Kasumi-1 (cell line): ENCODE measurements around the gene PGAP1.
"Not testable (repeated sequence)": the region's sequence is repeated elsewhere in the genome, so short reads cannot be mapped to it uniquely, and the experiment has no call there.

ENCODE experiments used
- DNase-seq, 2 experiments: peaks; one replicate each; lab custom pipeline; 2025; lab: John Stamatoyannopoulos, UW

PGAP1 gene

DNA sequence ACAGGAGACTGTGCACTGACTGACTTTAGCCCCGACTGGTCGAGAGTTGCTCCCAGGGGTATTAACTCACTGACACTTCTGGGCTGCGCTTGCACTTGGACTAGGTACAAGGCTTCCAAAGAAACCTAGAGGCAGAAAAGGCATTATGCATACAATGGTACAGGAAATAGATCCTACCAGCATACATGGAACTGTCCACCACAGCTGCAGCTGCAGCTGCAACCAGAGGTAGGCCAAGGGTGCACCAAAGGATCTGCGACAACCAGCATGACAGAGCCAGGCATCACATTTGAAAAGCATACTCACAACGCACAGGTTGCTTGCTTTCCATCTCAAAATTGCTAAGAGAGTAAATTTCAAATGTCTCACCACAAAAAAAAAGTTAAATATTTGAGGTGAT lies 22.6 kb upstream of the PGAP1 start:
- no peak for DNase-seq

DNA sequence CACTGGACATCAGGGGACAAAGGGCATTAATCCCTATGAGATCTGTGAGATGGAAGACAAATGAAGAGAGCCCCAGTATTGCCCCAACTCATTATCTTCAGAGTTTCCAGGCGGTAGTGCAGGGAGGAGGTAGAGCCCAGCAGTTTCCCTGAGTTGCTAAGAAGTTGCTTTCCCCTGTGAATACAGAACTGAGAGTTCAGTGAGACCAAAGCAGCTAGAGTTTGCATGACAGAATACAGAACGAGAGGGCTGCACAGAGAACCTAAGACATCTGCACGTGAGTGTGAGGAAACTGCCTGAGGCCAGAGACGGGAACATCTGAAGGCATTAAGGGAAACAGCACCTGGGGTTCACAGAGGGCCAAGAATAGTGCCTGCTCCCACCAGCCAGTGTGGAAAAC lies 18.1 kb upstream of the PGAP1 start:
- no peak for DNase-seq

DNA sequence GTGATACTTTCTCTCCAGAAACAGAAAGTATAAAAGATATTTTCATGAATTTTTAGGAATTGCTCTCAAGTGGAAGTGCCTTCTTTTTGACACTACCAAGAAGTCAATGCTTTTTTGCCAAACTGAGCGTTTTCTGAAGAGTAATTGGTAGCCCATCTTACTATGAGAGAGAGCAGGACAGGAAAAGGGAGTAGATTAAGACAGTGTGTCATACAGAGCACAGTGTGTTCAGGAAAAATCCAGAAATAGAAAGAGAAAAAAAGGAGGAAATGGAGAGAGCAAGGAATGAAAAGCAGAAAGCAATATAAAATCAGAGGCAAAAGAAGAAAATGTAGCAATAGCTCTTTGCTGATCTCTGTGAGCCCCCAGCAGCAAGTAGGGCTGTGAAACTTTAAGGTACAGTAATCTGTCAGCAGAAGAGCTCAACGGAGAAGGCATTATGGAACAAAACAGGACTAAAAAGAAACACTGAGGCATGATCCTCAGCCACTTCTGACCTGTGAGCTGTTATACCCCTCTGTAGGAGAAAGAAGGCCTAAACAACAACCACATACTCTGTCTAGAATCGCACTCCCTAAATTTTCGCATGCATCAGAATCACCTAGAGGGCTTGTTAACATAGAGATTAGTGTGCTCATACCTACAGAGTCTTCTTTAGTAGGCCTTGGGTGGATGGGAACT lies 15.0 kb upstream of the PGAP1 start:
- no peak for DNase-seq

DNA sequence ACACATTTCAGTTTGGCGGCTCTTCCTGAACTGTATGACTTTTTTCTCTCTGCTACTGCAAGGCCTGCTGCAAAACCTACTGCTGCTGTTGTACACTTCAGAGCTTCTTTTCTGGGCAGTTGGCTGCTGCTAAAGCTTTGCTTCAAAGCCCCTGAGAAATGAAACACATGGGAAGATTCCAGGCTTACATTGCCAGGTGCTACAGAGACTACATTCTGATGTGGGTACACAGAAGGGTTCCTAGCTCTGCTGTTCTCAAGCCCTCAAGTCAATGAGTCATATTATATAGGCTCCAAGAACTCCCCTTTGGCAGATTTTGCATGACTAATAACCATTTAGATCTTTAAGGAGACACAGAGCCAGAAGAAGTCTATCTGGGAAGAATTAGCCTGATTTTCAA lies 12.9 kb upstream of the PGAP1 start:
- DNase-seq: no peak

DNA sequence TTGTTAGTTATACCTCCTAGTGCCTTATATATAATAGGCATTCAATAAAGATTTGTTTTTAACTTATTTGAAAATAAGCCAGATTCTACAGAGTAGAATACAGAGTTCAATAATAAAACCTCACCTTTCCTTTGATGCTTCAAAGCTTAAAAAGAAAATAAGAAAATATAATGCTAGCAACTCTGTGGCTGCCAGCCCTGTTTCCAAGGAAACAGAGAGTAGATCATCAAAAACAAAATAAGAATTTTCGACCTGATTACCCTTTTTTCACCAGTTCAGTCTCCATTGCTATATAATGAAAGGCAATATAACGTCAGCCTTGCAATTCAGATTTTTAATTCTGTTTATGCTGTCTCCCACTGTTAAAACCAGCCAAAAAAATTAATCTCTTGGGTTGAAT lies 8.9 kb upstream of the PGAP1 start:
- no peak for DNase-seq

DNA sequence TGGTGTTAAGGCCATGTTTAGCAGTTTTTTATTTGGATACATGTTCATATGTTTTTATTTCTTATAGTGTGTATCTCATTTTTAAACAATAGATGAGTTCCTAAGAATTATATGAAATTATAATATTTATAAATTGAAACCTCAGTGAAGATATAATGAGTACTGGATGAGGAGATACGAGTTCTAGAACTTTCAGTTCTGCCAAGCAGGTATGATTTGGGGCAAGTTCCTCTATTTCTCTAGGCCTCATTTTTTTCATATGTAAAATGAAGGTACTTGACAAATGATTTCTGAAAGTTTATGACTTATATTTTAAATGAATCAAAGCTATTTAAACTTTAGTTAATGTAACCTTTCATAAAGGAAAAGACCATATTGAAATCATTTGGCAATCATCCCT lies 8.2 kb upstream of the PGAP1 start:
- DNase-seq: no peak

DNA sequence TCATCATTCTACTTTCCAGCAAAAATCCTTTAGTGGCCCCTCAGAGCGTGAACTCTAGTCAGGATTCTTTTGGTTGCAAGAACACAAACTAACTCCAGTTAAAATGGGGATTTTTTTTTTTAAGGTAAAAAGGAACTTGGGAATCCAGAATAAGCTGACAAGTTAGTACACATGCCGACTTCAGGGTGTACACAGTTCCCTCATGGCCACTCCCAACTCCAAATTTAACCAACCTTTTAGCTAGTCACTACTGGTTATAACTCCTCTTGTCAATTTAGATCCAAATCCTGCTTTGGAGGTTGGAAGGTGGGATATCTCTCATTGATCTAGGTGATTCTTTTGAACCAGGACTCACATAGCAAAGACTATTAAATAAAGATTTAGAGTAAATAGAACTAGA lies 5.0 kb upstream of the PGAP1 start:
- no peak for DNase-seq

DNA sequence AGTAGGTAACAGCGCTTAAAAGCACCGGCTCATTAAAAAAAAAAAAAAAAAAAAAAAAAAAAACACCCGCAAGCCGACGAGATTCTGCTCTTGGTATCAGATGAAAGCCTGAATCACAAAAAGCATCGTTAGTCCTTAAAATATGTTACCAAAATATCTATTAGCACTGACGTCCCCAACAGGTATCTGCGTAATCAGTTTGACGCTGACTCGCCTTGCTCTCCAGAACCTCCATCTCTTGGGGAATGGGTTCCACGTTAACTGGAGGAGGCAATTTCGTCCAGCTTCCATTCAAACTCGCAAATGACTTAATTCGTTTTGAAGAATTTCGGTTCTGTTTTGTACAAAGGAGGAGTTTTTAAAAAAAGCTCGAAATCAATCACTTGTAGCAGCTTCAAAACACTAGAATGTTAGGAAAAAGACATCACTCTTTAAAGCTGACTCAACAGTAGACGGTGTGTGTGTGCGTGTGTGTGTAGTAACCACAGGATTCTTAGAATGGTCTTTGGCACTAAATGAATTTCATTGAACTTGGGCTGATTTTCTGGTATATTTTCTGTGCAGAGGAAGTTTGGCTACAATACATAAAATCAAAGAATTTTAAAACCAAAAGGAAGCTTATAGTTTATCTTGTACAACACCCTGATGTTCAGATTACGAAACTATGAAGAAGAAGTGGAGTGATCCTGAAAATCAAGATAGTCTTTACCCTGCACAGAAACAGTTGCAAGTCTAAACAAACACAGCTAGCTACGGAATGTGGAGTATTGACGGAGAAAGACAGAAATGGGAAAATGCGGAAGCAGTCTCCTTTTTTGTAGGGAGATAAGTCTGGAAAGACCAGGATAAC lies 1.1 kb upstream of the PGAP1 start:
- peak; percentile 47 to 63 for DNase-seq

DNA sequence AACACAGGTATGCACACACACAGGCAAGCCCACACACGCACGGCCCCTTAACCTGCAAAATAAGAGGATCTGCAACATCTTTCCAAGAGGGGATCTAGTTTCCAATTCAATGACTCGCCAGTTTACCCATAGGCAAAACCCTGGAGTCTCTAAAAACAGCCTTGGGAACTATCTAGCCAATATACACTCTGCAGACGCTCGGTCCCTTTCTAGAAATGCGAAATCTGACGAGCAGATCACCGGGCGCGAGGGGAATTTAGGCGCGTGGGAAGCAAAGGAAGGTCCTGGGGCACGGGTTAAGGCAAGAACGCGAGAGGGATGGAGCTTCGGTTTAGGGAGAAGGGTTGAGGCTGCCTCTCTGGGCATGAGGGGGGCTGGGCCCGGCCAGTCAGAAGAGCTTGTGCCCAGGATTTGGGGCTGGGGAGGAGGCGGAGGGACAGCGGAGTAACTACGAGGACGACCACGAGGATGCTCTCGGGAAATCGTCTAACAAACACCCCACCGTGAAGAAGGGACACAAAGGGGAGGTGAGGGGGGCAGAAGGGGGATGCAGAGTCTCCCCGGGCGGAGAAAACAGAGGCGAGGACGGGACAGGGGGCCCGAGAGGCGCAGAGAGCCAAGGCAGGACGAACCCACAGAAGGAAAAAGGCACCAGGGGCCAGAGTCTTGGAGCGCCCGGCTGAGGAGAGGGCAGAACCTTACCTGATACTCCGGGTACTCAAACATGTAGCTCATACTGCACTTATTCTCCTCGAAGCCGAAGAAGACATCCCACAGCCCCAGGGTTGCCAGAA lies 542 bp downstream of the PGAP1 start:
- DNase-seq: peak; percentile 52 to 77

DNA sequence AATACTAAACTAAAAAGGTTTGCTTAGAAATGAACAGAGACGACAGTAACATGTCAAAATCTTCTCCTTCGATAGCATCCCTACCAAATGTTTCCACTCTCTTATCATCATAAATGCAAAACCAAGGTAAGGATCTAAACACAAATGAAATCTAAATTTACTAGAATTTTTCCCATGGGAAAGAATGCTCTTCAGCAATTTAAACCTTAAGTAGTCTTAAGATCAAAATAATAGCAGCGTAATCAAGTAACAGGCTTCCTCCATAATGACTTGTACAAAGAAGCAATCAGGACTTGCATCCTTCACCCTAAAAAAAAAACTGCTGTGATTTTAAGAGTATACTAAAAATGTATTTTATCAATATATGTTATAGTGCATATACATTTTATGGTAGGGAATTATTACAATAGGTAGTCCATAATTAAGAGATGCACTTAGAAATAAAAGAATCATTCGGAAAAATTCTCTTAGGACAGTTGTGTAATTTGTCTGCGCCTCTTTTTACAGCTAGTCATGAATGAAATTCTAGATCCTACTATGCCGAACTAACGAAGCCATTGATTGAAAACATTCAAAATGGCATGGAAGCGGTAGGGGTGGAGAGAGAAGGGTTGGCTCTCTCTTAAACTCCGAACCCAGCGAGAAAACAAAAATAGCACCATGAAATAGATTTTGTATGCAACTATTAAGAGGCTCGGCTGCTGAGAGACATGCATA lies 1.3 kb downstream of the PGAP1 start:
- peak in 1 of 2 experiments; percentile 38 for DNase-seq

DNA sequence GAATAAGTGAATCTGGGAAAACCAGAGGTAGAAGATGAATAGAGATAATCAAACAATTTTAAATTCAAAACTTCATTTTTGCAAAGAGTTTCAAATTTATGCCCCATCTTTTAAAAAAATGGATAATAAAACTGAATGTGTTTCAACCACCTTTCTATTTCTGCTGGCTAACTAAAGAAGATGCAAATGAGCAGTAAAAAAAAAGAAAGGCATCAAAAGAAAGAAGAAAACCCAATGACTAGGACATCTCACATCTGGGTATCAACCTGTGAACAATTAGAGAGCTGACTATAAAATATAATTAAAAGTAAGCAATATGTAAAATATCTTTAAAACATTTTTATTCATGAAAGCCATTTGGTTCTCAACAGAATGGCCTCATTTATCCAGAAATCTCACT lies 2.5 kb downstream of the PGAP1 start:
- DNase-seq: no peak

DNA sequence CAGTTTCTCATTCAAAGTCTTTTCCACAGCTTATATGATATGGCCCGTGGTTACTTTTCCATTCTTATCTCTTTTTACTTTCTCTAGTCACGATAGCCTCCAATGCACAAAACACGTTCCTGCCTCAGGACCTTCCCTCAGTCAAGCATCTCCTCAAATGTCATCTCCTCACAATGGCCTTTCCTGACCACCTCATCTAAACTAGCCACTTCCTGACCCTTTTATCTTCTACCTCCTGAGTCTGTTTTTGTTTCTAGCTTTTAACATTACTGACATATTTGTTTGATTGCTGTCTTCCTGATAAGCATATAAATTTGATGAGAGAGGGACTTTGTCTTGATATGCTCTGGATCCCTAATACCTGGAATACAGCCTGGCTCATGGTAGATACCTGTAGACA lies 7.6 kb downstream of the PGAP1 start:
- no peak for DNase-seq

DNA sequence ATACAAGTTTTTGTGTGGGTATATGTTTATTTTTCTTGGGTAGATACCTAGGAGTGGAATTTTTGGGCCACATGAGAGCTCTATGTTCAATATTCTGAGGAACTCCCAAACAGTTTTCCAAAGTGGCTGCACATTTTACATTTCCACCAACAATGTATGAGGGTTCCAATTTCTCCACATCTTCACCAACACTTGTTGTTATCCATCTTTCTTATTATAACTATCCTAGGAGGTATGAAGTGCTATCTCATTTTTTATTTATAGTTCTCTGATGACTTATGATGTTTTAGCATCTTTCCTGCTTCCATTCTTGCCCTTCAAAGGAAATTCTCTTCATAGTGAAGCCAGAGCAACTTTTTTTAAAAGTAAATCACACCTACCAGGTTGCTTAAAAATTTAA lies 8.7 kb downstream of the PGAP1 start:
- DNase-seq: no peak

DNA sequence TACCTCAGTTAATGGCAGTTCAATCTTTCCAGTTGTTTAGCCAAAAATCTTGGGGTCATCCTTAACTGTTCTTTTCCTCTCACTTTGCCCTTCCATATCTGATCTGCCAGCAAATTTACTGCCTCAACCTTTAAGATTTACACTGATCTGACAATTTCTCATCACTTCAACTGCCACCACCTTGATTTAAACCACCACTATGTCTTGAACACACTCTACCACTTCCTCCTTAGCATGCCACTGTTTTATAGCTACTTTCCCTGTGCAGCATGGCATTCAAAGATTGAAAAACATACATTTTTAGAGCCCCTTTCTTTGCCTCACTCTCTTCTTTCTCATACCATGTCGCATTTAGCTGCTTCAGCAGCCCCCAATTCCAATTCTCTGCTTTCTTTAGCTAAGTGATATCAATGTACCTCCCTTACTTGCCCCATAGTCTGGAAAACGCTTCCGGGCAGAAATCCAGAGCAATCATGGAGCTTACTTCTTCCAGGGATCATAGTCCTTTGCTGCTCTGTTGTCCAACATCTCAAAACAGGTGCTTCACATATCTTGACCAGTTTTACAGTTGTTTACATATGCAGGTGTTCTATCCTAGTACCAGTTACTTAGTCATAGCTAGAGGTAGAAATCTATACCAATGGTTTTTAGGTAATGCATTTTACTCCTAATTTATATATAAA lies 10.9 kb downstream of the PGAP1 start:
- peak in 1 of 2 experiments; percentile 31 for DNase-seq

DNA sequence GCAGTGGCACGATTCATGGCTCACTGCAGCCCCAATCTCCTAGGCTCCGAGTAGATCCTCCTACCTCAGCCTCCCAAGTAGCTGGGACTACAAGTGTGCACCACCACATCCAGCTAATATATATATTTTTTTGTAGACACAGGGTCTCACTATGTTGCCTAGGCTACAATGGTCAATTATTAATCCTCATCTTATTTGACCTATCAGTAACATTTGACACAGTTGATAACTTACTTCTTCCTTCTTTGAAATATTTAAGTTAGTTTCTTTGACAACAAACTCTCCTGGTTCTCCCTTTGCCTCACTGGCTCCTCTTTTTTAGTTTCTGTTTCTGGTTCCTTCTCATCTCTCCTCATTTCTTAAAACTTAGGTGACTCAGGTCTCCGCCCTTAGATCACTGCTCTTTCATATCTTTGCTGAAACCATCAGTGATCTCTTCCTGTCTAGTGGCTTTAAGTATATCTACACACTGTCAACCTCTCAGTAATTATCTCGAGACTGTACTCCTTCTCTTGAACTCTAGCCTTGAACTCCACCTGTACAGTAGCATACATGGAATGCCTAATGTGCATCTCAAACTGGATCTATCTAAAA lies 11.5 kb downstream of the PGAP1 start:
- no peak for DNase-seq

DNA sequence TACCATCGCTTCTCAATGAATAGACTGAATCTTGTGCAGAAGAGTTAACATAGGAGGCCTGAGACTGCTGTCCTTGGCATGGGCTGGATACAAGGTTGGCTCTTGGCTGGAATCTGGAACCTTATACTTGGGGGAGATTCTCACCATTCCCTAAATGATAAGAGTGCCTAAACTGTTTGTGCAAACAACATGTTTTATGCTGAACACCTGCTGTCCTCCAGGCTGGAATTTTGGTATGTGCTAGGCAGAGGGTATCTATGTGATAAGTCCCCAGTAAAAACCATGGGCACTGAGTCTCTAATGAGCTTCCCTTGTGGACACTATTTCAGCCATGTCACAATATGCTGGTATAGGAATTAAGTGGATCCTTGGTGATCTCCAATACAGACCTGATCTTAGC lies 12.8 kb downstream of the PGAP1 start:
- no peak for DNase-seq

DNA sequence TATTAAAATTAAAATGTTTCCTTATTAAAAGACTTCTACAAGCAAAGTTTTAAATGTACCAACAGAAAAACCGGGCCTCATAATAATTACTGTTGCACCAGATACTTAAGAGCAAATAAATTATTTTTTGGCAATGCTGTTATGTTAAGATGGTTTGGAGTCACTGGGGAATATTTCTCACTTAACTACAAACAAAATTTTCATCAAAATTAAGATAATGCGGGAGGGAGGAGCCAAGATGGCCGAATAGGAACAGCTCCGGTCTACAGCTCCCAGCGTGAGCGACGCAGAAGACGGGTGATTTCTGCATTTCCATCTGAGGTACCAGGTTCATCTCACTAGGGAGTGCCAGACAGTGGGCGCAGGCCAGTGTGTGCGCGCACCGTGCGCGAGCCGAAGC lies 21.1 kb downstream of the PGAP1 start:
- not testable (repeated sequence) for DNase-seq

DNA sequence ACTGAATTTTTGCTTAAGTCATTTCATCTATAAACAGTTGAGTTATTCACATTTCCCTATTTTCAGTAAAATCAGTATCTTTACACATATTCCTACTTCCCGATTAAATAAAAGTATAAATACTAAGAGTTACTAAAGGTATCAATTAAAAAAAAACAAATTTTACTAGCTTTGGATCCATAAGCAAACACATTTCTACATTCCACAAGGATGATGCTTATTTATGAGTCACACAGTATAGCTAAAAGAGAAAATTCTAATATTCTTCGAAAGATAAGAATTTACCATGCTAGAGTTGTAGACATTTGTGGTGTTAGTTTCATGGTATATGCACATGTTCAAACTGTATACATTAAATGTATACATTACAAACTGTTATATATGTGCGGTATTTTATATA lies 23.7 kb downstream of the PGAP1 start:
- DNase-seq: no peak

DNA sequence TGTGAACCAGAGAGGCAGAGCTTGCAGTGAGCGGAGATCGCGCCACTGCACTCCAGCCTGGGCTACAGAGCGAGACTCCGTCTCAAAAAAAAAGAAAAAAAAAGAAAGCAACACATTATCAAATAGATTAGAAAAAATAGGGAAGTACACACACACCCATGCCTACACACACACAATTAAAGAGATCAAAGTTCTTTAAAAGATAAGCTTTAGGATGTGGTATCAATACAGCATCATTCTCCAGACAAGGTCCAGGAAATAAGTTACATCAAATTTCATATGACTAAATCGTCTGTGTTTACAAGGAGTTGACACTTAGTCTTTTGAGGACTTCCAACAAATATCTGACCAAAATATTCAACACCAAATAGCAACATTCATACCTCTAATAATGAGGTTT lies 25.7 kb downstream of the PGAP1 start:
- no peak for DNase-seq

DNA sequence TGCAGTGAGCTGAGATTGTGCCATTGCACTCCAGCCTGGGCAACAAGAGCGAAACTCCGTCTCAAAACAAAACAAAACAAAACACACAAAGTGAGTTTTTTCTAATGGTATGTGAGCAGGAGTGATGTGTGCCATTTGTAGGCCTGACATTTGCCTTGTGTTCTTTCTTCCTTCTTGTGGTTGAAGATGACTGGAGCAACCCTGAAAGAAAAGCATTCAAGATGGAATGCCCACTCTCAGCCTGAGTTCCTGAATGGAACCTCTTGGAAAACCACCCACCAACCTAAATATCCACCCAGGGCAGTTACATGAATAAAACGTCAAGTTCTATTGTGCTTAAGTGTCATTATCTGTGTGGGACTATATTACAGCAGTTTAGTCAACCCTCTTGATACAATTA lies 26.5 kb downstream of the PGAP1 start:
- DNase-seq: no peak

DNA sequence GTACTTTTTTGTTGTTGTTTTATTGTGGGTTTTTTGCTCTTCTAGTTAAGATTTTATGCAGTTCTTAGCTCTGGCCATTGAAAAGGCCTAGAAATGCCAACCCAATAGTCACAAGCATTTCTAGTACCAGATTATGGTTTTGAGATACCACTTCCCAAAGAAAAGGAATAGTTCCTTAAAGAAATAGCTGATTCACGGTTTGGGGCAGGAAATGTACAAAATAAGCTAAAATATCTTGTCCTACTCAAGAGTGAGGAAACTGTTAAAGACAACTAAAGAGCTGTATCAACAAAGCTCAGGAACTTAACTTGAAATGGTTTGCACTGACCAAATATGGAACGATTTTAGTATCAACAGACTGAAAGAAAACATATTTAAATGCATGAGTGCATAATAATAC lies 35.4 kb downstream of the PGAP1 start:
- DNase-seq: no peak
